GM19035 (cell line): Measurements from ENCODE around the gene MYO1D.
"Not testable (repeated sequence)": the region's sequence is repeated elsewhere in the genome, so short reads cannot be mapped to it uniquely, and the experiment has no call there.

Source experiments
- ATAC-seq: cut with Tn5 transposase; IDR thresholded peaks from one replicate; pipeline ENCODE4 v1.9.1; 2021; ENCODE audit not compliant: unreplicated experiment

Gene MYO1D

DNA sequence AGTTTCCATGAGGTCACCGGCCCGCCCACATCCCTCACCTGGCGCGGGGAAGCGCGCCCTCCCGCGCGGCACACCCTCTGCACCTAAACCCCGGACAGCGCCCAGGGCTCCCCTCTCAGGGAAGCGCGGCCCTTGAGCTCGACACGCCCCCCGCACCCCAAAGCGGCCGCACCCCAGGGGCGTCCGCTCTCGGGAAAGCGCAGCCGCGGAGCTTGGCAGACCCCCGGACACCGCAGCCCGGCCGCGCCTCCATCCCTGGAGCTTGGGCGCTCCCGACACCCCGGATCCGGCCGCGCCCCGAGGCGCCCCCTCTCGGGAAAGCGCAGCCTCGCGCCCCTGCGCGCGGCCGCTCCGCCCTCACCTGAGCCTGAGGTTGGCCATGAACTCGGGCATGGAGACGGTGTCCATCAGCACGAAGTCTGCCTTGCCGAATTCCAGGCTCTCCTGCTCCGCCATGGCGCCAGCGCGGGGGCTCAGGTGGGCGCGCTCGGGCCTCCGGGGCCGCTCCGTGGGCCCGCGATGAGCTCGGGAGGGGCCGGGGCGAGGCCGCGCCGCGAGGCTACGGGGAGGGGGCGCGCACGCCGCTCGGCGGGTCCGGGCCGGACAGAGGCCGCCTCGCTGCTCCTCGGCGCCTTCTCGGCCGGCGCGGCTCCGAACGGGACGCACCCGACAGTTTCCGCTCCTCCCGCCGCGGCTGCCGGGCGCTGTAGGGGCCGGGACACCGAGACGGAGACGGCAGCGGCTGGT lies at the start of gene MYO1D:
MYO1D (minus strand) TSS at position 708 of the 747 bp plus-strand sequence; CDS start at position 456, 252 bp downstream.
- ATAC-seq = peak; percentile 66

DNA sequence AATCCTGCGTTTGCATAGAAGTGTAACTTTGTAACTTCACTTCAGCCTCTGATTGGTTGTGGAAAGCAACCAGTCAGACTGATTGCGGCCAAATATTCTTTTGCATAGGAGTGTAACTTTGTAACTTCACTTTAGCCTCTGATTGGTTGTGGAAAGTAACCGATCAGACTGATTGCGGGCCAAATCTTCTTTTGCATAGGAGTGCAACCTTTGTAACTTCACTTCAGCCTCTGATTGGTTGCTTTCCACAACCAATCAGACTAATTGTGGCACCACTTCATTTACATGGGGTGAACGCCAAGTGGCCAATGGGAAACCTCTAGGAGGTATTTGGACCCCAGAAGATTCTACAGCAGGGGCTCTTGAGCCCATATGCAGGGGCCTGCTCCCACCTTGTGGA lies 49.3 kb upstream of the MYO1D start:
- ATAC-seq = no peak

DNA sequence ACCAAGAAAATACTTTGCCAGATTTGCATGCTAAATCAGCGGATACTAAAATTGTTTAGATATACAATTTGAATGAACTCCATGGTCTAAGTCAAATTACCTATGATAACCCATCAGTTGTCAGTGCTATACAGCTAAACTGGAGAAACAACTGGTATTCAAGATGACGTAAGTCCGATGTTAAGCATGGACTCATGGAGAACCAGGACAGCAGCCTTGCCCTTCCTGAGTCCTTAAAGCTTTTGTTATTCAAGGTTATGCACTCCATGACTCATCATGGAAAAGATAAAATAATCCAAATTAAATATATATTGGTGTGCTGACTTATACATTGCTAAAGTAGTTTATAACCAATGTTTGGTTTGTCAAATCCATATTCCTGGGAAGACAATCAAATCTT lies 47.0 kb upstream of the MYO1D start:
- ATAC-seq = not testable (repeated sequence)

GRCh38 chr17:32921017-32921416 lies 44.1 kb upstream of the MYO1D start:
- ATAC-seq = no peak

DNA sequence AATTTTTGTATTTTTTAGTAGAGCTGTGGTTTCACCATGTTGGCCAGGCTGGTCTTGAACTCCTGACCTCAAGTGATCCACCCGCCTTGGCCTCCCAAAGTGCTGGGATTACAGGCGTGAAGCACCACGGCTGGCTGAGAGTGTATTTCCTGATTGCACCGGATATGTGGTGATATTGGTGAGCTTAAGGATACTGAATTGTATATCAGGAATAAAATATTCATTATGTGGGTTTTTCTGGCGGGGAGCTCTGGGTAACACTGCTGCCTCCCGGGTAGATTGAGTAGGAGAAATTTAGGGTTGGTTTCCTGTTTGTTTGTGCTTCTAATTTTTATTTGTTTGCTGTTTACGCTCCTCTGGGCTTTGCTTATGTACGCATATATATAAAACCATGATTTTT lies 43.4 kb upstream of the MYO1D start:
- no peak for ATAC-seq

DNA sequence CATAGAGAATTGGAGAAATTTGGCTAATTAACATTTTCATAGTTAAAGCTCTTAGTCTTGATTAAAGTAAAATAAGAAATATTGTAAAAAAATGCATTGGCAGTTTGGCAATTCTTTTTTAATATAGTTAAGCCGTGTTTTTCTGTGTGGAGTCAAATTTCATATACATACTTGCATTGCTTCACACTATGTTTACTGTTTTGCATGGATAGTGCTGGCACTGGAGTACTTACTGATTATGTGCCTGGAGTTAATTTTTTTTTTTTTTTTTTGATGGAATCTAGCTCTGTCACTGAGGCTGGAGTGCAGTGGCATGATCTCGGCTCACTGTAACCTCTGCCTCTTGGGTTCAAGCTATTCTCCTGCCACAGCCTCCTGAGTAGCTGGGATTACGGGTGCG lies 43.0 kb upstream of the MYO1D start:
- ATAC-seq = not testable (repeated sequence)

DNA sequence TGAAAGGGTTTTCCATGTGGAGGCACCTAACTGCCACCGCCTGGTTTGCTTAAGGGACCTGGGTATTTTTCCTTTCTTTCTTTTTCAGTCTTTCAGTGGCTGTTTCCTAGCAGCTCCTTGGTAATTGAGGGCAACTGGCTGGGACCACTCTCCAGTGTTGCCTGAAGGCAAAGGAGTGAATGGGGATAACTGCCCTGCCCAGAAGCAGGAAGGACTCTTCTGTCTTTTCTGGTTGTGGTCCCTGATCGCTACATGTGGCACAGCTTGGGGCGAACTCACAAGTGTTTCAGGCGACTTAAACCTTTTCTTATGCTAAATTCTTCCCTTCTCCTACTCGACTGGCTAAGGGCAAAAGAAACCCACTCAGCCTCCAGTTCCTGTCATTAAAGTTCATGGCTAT lies 40.9 kb upstream of the MYO1D start:
- ATAC-seq = no peak

- no peak for ATAC-seq
Observed at GRCh38 chr17:32917081-32917480, 40.2 kb upstream of the MYO1D start.

DNA sequence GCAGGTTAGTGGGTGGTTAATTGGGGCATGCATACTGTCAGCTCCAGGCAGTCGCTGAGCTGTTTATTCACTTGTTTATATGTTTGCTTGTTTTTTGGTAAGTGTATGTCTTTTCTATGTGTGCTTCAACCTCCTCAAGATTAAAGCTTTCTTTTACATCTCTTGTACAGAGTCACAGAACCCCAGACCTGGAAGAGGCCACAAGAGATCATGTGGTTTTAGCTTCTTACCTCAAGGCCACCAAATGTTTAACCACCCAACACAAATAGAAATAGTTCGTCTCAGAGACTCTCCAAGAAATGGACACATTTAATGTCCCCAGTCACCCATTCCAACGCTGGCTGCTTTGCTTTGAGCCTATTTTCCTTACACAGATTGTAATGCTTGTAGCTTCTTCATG lies 39.2 kb upstream of the MYO1D start:
- no peak for ATAC-seq

DNA sequence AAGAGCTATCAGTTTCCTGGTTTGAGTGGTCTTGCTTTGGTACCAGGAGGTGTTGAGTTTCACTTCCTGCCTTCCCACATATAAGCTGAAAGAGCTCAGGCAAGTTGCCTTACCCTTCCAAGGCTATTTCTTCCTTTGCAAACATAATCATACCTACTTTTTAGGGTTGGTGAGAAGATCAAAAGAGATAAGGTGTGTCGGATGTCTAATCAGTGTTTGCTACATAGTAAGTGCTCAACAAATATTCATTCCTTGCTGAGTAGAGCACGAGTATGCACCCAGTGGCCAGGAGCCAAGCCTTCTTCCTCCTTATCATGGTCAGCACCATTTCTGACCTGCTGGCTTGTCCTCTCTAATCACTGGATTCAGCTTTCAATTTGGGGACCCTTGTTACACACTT lies 38.3 kb upstream of the MYO1D start:
- no peak for ATAC-seq

DNA sequence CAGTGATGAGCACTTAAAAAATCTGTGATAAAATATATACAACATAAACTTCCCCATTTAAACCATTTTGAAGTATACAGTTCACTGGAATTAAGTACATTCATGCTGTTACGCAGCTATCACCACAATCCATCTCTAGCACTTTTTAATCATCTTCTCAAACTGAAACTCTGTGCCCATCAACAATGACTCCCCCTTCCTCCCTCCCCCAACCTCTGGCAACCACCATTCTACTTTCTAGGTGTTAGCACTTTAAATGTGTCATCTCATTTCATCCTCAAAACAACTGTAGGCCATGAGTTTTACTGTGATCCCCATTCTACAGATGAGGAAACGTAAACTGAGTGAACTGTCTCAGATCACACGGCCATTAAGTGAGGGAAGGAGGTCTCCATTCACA lies 37.3 kb upstream of the MYO1D start:
- ATAC-seq = no peak

- no peak for ATAC-seq
Observed at GRCh38 chr17:32913593-32913992, 36.7 kb upstream of the MYO1D start.

- no peak for ATAC-seq
Observed at GRCh38 chr17:32912218-32912897, 35.4 kb upstream of the MYO1D start.

- ATAC-seq = no peak
Observed at GRCh38 chr17:32910769-32911168, 33.8 kb upstream of the MYO1D start.

- no peak for ATAC-seq
Observed at GRCh38 chr17:32909787-32910369, 33.0 kb upstream of the MYO1D start.

DNA sequence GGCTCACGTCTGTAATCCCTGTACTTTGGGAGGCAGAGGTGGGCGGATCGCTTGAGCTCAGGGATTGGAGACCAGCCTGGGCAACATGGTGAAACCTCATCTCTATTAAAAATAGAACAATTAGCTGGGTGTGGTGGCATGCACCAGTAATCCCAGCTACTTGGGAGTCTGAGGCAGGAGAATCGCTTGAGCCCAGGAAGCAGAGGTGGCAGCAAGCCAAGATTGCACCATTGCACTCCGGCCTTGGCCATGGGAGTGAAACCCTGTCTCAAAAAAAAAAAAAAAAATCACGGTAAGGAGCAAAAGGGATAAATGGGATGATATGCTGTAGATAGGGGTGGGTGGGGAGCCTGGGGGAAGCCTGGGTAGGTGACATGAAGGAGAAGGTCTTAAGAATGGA lies 30.7 kb upstream of the MYO1D start:
- ATAC-seq = no peak

GRCh38 chr17:32904891-32905290 lies 28.0 kb upstream of the MYO1D start:
- ATAC-seq = no peak

DNA sequence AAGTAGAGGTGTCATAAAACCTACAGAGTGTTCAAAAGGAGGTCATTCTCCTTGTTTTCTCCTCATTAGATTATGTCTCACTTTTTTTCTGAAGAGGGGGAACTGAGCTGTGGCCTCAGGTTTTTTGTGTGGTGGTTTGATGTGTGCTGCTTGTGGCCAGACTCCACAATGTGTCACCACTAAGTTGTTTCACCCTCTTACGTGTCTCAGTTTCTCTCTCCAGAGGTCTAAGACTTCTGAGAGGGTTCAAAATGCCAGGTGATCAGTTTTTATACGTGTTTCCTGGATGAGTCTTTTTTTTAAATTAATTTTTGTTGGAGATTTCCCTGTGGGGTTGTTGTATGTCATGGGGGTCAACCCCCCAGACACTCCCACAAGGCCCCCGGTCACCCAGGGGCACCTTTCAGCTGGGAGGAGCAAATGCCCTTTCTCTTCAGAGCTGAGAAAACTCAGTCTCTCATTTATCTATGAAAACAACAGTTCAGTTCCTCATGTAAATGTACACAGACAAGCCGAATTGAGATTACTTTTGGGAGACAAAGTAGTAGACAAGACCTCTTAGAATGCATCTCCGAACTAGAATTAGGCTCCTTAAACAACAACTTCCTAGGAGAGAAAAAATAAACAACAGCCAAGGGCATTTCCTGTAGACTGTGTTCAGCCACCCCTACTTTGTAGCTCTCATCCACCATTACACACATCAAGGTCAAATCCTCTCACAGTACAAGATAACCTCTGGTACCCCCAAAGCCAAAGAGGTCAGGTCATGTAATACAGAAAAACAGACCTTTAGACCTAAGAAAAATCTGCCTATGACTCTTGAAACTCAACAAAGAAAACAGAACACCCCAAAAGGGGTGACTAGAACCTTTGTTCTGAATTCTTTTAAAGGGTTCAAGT lies 27.1 kb upstream of the MYO1D start:
- ATAC-seq = no peak

DNA sequence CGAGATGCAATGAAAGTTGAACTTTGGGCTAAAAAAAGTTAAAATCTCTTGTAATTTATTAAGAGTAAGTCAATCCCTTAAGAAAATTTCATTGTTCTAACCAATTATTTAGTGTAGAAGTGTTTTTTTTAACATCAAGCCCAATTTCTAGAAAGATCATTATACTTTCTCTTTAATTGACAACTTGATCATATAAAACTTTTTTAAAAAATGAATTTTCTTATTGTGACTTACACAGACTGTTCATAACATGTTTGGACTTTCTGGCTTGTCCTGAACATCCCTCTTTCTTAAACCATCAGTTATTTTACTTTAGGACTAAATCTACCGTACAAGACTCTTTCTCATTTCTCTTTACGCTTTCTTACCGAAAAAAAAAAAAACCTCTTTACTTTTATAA lies 24.8 kb upstream of the MYO1D start:
- ATAC-seq = no peak

DNA sequence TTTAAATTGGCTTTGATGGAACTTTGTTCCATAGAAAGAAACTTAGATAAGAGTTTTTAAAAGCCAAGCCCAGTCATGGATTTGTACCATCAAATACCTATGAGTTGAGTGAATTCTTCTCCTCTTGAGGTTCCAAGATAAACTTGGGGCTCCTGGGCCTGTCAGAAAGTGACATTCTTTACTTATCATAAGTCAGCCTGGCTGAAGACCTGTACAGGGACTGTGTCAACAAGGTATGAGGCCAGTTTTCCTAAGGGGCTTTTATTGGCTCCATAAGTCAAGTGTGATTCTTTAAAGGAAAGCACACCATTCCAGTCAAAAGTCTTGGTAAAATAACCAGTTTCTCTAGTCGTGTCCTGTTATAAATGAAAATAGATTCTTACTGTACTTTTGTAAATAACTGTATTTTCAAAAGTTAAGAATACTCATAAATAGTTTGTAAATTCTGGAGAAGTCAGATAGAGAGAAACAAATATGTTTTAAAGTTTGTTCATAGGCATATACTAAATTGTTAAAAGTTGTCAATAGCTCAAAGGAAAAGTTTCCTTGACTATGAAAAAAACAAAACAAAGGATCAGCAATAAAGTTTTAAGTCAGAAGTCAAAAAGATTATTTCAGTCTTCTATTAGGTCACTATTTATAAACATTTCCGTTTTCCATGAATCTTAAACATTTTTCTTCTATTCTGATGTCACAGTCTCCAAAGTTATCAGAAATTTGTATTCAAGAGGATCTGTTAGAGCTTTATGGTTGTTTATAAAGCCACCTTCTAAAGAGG lies 22.5 kb upstream of the MYO1D start:
- no peak for ATAC-seq
